ENCODE measurements around the gene PPM1M.
A peak's percentile ranks its signal among the peaks of the same experiment; 100 is the strongest.

PPM1M gene, protein sequence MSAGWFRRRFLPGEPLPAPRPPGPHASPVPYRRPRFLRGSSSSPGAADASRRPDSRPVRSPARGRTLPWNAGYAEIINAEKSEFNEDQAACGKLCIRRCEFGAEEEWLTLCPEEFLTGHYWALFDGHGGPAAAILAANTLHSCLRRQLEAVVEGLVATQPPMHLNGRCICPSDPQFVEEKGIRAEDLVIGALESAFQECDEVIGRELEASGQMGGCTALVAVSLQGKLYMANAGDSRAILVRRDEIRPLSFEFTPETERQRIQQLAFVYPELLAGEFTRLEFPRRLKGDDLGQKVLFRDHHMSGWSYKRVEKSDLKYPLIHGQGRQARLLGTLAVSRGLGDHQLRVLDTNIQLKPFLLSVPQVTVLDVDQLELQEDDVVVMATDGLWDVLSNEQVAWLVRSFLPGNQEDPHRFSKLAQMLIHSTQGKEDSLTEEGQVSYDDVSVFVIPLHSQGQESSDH
- long read RNA-seq, donor 1, transcript PPM1M-202 (10 exons, 2,193 nt) = major isoform, 5 of 6 reads
- long read RNA-seq, donor 1, partial matches to known transcripts = 0 of 6 reads
- long read RNA-seq, donor 1, other reads (novel, unspliced or antisense) = 0 of 6 reads
- long read RNA-seq, donor 2, partial matches to known transcripts = 0 of 1 reads
- long read RNA-seq, donor 2, other reads (novel, unspliced or antisense) = 0 of 1 reads
- long read RNA-seq, donor 3 = 0 reads
- long read RNA-seq, donor 4 = 0 reads
- long read RNA-seq, donor 5, partial matches to known transcripts = 0 of 3 reads
- long read RNA-seq, donor 5, other reads (novel, unspliced or antisense) = 0 of 3 reads
- long read RNA-seq, donor 6, partial matches to known transcripts = 0 of 2 reads
- long read RNA-seq, donor 6, other reads (novel, unspliced or antisense) = 0 of 2 reads
- long read RNA-seq, donor 7, partial matches to known transcripts = 0 of 2 reads
- long read RNA-seq, donor 7, other reads (novel, unspliced or antisense) = 0 of 2 reads
- long read RNA-seq, donor 8 = 0 reads

DNA sequence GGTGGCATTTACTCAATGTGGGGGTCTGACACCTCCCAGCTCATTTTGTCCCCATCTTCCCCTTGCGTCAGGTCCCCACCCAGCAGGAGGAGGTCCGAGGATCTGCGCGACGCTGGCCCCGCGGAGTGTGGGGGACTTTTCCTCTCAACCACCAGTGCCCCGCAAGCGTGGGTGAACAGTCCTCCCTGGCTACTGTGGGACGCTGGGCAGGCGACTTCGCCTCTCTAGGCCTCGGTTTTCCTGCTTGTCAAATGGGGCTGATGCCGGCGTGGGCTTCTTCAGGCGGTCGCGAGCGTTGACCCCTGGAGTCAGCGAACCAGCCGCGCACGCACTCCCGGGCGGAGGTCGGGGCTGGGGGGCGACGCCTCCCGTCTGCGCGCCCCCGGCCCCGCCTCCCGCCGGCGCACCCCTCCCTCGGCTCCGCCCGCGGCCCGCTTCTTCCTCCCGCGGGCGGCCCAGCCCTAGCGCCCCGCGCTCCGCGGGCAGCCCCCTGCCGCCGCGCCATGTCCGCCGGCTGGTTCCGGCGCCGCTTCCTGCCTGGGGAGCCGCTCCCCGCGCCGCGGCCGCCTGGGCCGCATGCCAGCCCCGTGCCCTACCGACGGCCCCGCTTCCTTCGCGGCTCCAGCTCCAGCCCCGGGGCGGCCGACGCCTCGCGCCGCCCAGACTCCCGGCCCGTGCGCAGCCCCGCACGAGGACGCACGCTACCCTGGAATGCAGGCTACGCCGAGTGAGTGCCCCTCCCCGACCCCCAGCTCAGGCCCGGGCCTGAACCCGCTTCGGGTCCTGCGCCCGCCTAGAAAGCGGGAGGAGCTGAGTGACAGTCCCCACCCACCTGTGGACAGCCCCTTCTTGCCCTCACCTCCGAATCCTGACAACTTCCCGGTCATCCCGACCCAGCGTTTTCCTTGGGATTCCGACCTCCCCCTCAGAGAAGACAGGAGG, at the start of gene PPM1M:
TSS of gene PPM1M (plus strand) at position 438 of the 942 bp plus-strand sequence. CDS start at position 504, 66 bp downstream.
- peak; percentile 73 for DNase-seq

DNA sequence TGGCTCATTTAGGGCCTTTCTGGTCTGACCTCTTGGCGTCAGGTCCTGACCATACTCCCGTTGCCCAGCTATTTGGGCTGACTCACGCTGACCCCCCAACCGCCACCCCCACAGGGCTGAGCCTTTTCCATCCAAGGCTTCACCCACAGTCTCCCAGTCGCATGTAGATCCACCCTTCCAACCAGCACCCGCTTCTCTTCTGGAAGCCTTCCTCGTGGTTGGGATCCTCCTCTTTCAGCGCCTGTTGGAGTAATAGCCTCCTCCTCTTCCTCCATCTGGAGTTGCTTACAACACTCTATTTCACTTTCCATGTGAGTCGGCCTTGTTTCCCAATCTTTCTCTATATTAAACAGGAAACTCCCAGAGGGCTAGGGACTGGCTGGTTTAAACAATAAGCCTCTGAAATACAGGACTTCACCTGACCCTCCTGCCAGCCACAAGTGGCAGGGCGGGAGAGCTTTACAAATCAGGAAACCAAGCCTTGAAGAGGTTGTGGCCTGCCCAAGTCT, 49.7 kb upstream of the PPM1M start:
- DNase-seq = no peak

DNA sequence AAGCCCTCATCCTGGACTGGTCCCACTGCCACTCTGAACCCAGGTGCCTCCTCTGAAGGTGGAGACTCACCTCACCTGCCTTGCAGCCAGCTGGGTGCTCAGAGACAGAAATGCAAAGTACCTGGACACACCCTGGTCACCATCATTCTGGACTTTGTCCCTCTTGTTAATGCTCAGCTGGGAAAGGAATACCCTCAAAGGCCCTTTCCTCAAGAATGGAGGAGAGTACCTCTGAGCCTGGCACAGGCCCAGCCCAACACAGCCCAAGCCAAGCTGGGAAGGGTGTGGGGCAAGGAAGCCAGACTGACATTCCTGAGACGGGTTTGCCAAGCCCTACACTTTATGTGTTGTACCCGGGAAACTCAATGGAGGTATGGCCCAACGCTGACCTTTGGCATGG, 48.6 kb upstream of the PPM1M start:
- DNase-seq = no peak

DNA sequence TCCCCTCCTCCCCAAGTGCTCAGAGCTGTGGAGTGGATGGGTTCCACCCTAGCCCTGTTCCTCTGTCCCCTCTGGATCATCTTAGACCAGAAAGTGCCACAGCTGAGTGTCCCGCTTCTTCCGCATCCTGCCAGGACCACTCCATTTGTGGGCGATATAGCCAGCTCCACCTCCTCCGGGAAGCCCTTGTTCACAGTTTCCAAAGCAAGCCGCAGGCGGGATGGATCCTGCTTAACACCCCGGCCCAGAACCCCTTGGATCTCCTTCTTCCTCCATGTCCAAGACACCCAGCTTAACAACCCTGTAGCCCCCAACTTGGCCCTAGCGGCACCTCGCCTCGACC, 48.1 kb upstream of the PPM1M start:
- DNase-seq = no peak

DNA sequence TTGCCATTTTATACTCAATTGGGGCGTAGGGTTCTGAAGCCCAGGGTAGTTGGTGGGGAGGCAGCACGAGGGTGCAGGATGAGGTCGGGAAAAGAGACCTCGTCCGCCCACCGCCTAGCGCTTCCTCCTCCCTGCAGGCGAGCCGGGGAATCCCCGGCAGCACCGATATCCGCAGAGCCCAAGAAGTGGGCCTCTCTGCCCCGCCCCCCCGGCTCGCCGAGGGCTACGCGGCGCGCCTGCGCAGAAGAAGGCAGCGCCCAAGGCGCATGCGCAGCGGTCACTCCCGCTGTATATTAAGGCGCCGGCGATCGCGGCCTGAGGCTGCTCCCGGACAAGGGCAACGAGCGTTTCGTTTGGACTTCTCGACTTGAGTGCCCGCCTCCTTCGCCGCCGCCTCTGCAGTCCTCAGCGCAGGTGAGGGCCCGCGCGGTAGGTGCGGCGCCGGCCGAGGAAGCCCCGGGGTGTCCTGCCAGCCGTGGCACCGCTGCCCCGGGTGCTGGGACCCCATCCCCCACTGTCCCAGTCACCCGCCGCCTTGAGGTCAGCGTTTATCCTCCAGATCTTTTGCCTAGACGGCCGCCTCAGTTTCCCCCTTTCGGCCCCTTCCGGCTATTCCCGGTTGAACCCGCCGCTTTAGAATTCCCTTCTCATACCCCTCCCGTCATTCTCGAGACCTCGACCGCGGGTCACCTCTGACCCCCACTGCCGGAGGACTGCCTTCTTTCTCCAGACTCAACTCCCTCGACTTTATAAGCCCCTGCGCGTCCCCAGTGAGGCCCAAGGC, 47.5 kb upstream of the PPM1M start, which contains the start of gene ALAS1:
TSS of gene ALAS1 (plus strand) at position 319 of the 784 bp plus-strand sequence. CDS start 1,082 bp downstream, outside the sequence.
- peak; percentile 95 for DNase-seq

DNA sequence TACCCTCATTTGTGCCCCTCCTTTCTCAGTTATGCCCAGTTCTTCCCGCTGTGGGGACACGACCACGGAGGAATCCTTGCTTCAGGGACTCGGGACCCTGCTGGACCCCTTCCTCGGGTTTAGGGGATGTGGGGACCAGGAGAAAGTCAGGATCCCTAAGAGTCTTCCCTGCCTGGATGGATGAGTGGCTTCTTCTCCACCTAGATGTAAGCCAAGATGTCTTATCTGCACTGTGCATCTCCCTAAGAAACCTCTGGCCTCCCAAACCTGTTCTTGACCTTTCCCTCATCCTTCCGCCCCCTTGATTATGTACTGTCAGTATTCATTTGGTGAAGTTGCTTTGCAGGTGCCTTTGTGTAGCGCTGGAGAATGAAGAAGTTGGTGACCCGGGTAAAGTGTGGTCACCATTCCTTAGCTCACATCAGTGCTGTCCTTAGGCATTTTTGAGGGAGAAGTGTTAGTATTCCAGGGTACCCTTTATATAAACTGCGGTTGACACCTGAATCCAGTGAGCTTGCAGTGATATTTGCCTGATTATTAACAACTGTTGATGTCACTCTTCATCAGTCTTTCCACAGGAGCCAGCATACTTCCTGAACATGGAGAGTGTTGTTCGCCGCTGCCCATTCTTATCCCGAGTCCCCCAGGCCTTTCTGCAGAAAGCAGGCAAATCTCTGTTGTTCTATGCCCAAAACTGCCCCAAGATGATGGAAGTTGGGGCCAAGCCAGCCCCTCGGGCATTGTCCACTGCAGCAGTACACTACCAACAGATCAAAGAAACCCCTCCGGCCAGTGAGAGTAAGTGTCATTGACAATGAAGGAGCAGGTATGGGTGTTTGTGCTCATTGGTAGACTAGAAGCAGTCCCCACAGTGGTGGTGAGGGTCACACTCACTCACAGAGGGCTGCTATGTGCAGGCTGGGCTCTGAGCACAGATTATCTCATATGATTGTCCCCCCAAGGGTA, 46.6 kb upstream of the PPM1M start:
- DNase-seq = no peak

DNA sequence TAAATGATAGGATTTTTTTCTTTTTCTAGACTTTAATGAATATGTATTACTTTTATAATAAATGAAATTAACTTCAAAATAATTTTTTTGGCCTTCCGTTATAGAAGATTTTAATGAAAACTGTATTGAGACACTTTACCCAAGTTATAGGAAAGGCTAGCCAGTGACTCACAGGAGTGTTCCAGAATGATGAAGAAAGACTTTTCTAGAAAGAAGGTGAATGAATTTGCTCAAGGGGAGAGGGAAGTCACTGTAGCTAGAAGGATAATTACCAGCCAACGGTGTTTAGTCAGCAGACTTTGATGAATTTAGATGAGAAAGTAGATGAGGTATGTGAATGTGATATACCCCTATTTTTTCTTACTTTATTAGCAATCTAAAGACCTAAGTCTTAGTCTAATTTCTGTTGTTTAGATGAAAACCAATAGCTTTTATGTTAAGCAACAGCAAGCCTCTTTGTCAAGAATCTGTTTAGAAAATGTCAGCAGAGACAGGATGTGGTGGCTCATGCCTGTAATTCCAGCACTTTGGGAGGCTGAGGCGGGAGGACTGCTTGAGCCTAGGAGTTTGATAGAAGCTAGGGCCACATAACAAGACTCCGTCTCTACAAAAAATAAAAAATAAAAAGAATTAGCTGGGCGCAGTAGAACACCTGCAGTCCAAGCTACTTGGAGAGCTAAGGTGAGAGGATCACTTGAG, 44.4 kb upstream of the PPM1M start:
- DNase-seq = no peak

DNA sequence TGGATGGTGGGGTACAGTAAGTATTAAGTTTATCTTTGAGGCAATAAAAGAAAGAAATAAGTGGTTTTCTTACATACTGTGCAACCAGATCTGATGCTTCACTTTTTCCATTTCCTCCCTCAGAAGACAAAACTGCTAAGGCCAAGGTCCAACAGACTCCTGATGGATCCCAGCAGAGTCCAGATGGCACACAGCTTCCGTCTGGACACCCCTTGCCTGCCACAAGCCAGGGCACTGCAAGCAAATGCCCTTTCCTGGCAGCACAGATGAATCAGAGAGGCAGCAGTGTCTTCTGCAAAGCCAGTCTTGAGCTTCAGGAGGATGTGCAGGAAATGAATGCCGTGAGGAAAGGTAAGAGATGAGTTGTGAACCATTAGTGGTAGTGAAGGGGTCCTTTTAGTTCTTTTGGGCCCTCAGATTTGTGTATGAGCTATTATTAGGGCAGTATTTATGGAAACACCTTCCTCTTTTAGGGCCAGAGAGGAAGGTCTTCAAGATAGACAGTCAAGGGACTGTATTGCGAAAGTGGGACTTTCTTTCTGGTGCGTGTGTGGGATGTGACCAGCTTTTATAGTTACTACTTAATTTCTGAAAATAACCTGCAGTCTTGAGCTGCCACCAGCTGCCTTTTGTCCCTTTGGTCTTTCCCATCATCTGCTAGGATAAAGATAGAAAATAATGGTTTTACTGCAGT, 43.0 kb upstream of the PPM1M start:
- DNase-seq = no peak

DNA sequence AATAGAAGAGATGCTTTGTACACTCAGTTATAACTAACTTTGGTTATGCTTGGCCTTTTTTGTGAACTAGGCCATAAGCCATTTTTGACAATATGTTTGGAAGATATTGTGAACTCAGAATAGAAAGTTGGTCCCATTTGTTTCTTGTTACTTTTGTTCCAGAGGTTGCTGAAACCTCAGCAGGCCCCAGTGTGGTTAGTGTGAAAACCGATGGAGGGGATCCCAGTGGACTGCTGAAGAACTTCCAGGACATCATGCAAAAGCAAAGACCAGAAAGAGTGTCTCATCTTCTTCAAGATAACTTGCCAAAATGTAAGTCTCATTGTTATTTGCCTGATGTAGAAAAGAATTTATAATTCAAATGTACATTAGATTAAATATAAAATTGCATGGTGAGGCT, 41.9 kb upstream of the PPM1M start:
- DNase-seq = no peak

DNA sequence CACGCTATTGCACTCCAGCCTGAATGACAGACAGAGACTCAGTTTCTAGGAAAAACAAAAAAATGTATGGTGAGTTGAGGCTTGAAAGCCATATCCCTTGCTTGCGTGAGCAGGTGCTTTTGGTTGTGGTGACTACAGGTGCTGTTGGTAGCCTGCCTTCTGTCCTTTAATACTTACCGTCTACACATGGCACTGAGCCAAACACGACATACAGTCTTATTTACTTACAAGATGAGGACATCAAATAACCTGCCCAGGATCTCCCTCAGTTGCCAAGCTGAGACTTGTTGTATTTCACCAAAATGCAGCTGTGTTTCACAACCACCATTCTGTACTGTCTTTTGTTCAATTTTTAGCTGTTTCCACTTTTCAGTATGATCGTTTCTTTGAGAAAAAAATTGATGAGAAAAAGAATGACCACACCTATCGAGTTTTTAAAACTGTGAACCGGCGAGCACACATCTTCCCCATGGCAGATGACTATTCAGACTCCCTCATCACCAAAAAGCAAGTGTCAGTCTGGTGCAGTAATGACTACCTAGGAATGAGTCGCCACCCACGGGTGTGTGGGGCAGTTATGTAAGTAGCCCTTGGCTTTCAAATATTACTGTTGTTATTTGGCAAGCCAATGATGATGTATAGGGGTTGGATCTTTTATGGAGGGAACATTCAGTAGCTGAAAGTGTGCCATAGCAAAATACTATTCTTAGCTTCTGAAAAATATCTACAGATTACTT, 41.1 kb upstream of the PPM1M start:
- DNase-seq = no peak

DNA sequence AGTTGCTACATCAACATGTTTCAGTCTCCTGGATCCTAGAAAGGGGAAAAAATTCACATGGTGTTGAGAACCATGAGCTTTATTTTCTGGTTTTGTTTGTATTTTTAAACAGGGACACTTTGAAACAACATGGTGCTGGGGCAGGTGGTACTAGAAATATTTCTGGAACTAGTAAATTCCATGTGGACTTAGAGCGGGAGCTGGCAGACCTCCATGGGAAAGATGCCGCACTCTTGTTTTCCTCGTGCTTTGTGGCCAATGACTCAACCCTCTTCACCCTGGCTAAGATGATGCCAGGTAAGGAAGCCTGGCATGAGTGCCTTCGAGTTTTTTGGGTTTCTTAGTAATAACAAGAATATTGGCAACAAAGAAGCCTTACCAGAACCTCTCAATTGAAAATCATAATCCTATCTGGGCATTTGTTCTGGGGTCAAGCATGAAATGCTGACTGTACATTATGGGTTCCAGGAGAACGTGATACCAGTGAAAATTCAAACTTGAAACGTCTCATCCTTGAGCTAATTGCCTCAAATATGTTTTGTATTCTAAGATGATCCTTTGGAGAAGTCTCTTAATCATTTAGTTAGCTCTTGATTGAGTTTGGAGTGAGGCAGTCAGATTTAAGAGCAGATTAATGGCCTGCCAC, 39.7 kb upstream of the PPM1M start:
- DNase-seq = no peak

DNA sequence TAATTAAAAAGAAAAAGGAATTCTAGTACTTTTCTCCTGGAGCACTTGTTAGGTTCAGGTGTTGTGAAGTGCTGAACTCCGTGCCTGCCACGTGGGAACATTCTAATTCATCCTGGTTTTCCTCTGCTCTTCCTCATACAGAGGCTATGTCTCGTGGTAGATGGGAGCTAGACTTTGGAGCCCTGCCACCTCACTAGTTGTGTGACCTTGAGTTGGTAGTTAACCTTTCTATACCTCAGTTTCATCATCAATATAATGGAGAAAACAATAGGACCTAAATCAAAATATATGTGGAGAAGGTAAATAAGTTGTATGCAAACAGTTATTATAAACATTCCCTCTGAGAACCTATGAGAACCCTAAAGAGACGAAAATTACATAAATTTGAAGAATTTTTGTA, 37.0 kb upstream of the PPM1M start:
- no peak for DNase-seq

DNA sequence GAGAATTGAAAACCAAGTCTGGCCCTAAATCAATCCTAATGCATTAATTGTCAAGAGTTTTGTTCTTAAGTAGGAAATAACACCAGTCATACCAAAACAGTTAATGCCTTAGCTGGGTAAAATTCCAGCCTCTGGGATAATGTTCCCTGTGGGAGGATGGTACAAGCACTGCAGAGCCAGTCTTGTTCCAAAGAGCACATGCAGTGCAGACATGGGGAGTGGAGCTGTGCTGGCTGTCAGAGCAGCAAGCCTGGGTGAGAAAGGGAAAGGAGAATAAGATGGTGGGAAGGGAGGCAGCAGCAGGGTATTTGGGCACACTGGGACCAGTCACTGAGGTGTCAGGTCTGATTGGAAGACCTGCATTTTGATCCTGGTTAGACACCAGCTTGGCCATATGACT, 35.5 kb upstream of the PPM1M start:
- DNase-seq = no peak

DNA sequence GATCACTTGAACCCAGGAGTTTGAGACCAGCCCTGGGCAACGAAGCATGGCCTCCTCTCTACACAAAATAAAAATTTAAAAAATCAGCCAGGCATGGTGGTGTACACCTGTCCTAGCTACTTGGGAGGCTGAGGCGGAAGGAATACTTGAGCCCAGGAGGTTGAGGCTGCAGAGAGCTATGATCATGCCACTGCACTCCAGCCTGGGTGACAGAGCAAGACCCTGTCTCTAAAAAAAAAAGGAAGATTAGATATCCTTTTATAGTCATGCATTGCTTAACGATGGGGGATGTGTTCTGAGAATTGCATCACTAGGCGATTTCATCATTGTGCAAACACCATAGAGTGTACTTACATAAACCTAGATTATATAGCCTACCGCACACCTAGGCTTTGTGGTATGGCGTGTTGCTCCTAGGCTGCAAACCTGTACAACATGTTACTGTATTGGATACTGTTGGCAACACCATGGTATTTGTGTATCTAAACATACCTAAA, 35.0 kb upstream of the PPM1M start:
- DNase-seq = no peak

DNA sequence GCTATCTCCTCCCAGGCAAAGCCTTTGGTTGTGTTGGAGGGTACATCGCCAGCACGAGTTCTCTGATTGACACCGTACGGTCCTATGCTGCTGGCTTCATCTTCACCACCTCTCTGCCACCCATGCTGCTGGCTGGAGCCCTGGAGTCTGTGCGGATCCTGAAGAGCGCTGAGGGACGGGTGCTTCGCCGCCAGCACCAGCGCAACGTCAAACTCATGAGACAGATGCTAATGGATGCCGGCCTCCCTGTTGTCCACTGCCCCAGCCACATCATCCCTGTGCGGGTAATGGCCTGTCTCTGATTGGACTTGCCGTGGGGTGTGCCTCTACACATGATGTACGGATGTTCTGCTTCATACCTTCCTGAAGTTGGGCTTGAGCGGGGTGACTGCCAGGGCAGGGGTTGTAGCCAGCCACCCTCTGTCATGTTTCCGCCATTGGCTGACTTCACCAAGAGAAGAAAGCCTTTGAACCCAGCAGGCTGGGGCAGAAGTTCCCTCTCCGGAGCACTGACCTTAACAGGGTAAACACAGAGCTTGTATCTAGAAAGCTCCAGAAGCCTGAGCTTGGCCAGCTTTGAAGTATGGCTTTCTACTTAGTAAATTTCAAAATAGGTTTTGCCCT, 34.2 kb upstream of the PPM1M start:
- DNase-seq = no peak

DNA sequence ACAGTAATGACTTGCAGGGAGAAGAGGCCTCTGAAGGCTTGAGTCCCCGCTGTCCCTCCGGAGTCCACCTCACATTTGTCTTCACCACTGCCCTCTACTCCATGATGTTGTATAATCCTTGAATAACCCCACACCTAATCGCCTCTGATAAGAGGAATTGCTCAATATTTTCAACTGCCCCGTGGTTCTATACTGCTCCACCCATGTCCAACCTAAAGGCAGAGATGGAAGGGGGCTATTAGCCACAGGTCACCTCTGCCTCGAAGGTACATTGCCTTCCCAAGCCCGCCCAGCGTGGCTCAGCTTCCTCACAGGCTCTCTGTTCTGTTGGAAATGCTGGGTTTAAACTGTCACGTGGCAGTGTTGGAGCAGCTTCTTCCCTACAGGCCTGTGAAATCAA, 32.6 kb upstream of the PPM1M start:
- DNase-seq = no peak

DNA sequence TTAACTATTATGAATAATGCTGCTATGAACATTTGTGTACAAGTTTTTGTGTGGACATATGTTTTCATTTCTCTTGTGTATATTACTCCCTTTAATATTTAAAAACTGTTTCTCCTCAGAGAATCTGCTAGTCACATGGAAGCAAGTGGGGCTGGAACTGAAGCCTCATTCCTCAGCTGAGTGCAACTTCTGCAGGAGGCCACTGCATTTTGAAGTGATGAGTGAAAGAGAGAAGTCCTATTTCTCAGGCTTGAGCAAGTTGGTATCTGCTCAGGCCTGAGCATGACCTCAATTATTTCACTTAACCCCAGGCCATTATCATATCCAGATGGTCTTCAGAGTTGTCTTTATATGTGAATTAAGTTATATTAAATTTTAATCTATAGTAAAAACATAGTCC, 31.7 kb upstream of the PPM1M start:
- no peak for DNase-seq

Measured in right kidney (tissue), 9 donors.